KMS-11 (cell line): ENCODE results near the gene GRID2.
"Not testable (repeated sequence)": the region's sequence is repeated elsewhere in the genome, so short reads cannot be mapped to it uniquely, and the experiment has no call there.

ENCODE experiments used
- H2AFZ ChIP-seq: fragments of 200-600 bp; sonication (generic); 2 replicates; pipeline ENCODE4 v1.6.1; 2016; ENCODE audit warnings: antibody characterized with exemption, mixed run types, low read depth
- H3K27ac ChIP-seq: fragments of 200-600 bp; sonication (generic); 2 replicates; pipeline ENCODE4 v1.6.1; 2016; ENCODE audit warnings: mild to moderate bottlenecking, mixed run types
- H3K27me3 ChIP-seq: fragments of 200-600 bp; sonication (generic); 2 replicates; pipeline ENCODE4 v1.6.1; 2017; ENCODE audit warnings: mild to moderate bottlenecking, low read depth, mixed run types, moderate library complexity; ENCODE audit not compliant: insufficient read depth
- H3K36me3 ChIP-seq: fragments of 200-600 bp; sonication (generic); 2 replicates; pipeline ENCODE4 v1.6.1; 2017; ENCODE audit warnings: mild to moderate bottlenecking, mixed run types; ENCODE audit not compliant: insufficient read depth
- H3K4me1 ChIP-seq: fragments of 200-600 bp; sonication (generic); 2 replicates; pipeline ENCODE4 v1.6.1; 2016; ENCODE audit warnings: mild to moderate bottlenecking, low read depth, mixed run types; ENCODE audit not compliant: poor library complexity, severe bottlenecking
- H3K4me2 ChIP-seq: fragments of 200-600 bp; sonication (generic); 2 replicates; pipeline ENCODE4 v1.7.0; 2016; ENCODE audit warnings: mild to moderate bottlenecking, mixed run types
- H3K4me3 ChIP-seq: fragments of 200-600 bp; sonication (generic); IDR thresholded peaks from 2 replicates; pipeline ENCODE4 v1.6.1; 2017; ENCODE audit warnings: low read depth, low read length, mixed read lengths; ENCODE audit not compliant: insufficient read depth
- H3K79me2 ChIP-seq: fragments of 200-600 bp; sonication (generic); 2 replicates; pipeline ENCODE4 v1.6.1; 2016; ENCODE audit warnings: low read depth, mixed run types; ENCODE audit not compliant: insufficient read depth
- H3K9ac ChIP-seq: fragments of 200-600 bp; sonication (generic); 2 replicates; pipeline ENCODE4 v1.6.1; 2016; ENCODE audit warnings: mild to moderate bottlenecking, mixed run types
- H4K20me1 ChIP-seq: fragments of 200-600 bp; sonication (generic); 2 replicates; pipeline ENCODE4 v1.6.1; 2016; ENCODE audit warnings: mild to moderate bottlenecking, mixed run types; ENCODE audit not compliant: insufficient read depth
- TF ChIP-seq, protein P1 (sequence below): fragments of 200-600 bp; sonication (generic); conservative IDR thresholded peaks from 2 replicates; pipeline ENCODE4 v1.6.1; 2017; ENCODE audit warnings: low read depth, mild to moderate bottlenecking, antibody characterized with exemption, low read length, moderate library complexity, mixed read lengths

Gene GRID2

DNA sequence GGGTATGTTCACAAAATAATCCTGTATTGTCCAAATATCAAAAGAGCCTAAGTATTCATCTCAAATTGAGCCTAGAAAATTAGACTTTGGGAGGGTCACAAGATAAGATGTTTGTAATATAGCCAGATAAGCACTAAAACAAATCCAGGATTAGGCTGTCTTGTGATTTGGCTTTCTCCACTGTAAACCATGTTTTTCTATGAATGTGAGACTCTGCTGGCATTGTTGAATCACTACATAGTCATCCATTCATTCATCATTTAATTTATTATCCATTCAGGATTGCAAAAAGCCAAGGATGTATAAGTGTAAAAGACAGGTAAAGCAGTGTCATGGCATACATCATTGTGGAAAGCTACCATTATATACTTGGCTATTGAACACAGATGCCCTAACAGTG lies 148.0 kb downstream of the GRID2 start:
- H3K4me2 ChIP-seq, result no peak overlapping the region

DNA sequence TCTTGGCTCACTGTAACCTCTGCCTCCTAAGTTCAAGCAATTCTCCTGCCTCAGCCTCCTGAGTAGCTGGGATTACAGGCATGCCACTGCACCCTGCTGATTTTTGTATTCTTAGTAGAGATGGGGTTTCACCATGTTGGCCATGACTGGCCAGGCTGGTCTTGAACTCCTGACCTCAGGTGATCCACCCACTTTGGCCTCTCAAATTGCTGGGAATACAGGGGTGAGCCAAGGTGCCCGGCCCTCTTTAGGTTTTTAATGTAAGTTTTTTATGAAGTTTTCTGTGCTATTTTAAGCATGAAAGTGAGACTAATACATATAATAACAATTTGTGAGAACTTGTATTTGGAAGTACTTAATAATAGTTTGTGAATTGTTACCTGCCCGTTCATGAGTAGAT lies 148.6 kb downstream of the GRID2 start:
- not testable (repeated sequence) for H3K4me3 ChIP-seq, H3K4me2 ChIP-seq, H3K27me3 ChIP-seq, H3K36me3 ChIP-seq, H3K79me2 ChIP-seq, H2AFZ ChIP-seq, H4K20me1 ChIP-seq, H3K9ac ChIP-seq, H3K27ac ChIP-seq, H3K4me1 ChIP-seq

More for the DNA sequence above, 148.0 kb downstream of the GRID2 start:
- H3K27ac ChIP-seq, result no peak overlapping the region
- no peaks in the 10 kb centered on the region for H3K36me3 ChIP-seq
- no peak overlapping the region for H3K4me3 ChIP-seq
- H3K79me2 ChIP-seq, result no peaks in the 10 kb centered on the region
- H3K27me3 ChIP-seq, result no peaks in the 10 kb centered on the region
- H3K4me1 ChIP-seq, result no peaks in the 10 kb centered on the region
- H4K20me1 ChIP-seq, result no peaks in the 10 kb centered on the region
- no peak overlapping the region for H3K9ac ChIP-seq
- TF ChIP-seq, protein P1, sequence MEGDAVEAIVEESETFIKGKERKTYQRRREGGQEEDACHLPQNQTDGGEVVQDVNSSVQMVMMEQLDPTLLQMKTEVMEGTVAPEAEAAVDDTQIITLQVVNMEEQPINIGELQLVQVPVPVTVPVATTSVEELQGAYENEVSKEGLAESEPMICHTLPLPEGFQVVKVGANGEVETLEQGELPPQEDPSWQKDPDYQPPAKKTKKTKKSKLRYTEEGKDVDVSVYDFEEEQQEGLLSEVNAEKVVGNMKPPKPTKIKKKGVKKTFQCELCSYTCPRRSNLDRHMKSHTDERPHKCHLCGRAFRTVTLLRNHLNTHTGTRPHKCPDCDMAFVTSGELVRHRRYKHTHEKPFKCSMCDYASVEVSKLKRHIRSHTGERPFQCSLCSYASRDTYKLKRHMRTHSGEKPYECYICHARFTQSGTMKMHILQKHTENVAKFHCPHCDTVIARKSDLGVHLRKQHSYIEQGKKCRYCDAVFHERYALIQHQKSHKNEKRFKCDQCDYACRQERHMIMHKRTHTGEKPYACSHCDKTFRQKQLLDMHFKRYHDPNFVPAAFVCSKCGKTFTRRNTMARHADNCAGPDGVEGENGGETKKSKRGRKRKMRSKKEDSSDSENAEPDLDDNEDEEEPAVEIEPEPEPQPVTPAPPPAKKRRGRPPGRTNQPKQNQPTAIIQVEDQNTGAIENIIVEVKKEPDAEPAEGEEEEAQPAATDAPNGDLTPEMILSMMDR, result no peak
- no peak overlapping the region for H2AFZ ChIP-seq

DNA sequence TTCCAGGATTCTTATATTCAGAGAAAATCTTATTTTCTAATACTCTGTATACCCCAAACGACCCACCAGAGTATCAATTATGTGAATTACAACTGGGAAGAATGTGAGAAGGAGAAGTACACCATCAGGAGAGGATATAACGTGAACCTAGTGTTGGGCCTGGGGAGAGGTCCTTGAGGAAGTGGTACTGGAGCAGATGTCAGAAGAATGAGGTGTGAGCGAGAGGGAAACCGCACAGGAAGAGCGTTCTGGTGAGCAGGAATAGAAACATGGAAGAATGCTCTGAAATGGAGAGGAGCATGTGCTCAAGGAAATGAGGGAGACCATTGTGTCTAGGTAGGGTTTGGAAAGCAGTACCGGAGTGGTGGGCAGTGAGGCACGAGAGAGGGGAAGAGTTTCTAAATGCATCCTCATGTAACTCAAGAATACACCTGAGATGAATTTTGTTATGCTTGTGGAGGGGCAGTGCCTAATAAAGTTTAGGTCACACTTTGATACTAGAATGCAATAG lies 151.6 kb downstream of the GRID2 start:
- H3K4me3 ChIP-seq, result no peak overlapping the region
- H3K36me3 ChIP-seq, result no peaks in the 10 kb centered on the region
- H2AFZ ChIP-seq, result no peak overlapping the region
- no peaks in the 10 kb centered on the region for H3K27me3 ChIP-seq
- no peaks in the 10 kb centered on the region for H3K4me1 ChIP-seq
- no peak overlapping the region for H3K27ac ChIP-seq
- no peak overlapping the region for H3K9ac ChIP-seq
- no peaks in the 10 kb centered on the region for H3K79me2 ChIP-seq
- TF ChIP-seq, protein P1, result no peak
- H3K4me2 ChIP-seq, result no peak overlapping the region
- no peaks in the 10 kb centered on the region for H4K20me1 ChIP-seq

DNA sequence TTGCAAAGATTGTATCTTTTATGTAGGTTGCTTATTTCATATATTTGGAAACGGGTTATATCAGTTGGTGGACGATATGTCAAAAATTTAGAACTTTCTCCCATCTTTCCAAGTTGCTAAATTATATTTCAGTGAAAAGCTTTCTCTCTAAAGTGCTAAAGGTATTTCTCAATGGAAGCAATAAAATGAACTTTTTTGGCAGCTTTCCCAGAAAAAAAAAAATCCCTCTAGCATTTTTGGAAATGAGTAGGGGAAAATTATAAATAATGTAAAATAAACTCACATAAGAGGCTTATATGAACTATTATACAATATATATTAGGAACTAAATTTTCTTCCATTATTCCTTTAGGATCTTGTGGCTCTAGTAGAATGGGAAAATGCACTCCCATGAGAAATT lies 152.2 kb downstream of the GRID2 start:
- Histone ChIP-seq H3K4me2 (no peak overlapping the region), H3K4me1 (no peaks in the 10 kb centered on the region), H3K79me2 (no peaks in the 10 kb centered on the region), H3K27ac (no peak overlapping the region), H4K20me1 (no peaks in the 10 kb centered on the region), H2AFZ (no peak overlapping the region), H3K27me3 (no peaks in the 10 kb centered on the region), H3K36me3 (no peaks in the 10 kb centered on the region), H3K9ac (no peak overlapping the region), H3K4me3 (no peak overlapping the region)
- TF ChIP-seq, protein P1, result no peak

DNA sequence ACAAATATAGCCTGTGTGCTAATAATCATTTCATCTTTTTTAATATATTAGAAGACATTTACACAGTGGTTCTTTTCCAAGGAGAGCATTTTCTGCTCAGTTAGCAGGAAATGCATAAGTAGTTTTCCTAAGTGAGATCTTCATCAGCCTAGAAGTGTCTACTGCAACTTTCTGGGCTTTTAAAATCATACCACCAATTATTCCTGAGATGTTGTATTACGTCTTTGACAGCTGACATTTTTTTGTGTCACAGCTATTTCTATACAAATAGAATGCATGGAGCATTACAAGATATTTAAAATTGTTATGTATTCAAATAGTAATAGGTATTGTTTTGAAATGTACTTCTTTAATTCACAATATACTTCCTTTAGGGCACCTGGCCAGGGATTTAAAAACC lies 158.0 kb downstream of the GRID2 start:
- H3K4me1 ChIP-seq, result no peaks in the 10 kb centered on the region
- H3K9ac ChIP-seq, result no peak overlapping the region
- no peaks in the 10 kb centered on the region for H3K27me3 ChIP-seq
- no peak overlapping the region for H3K4me3 ChIP-seq
- no peaks in the 10 kb centered on the region for H3K36me3 ChIP-seq
- TF ChIP-seq, protein P1, result no peak
- no peak overlapping the region for H3K4me2 ChIP-seq
- H3K27ac ChIP-seq, result no peak overlapping the region
- H3K79me2 ChIP-seq, result no peaks in the 10 kb centered on the region
- H4K20me1 ChIP-seq, result no peaks in the 10 kb centered on the region
- H2AFZ ChIP-seq, result no peak overlapping the region
